PC-3 (cell line): ENCODE data around the gene ETV6.

ENCODE experiments used
- CTCF ChIP-seq: fragments of 300-600 bp; sonication (generic); conservative IDR thresholded peaks from 2 replicates; pipeline ENCODE4 v1.5.1; 2017; ENCODE audit warnings: antibody characterized with exemption, low read depth, mild to moderate bottlenecking, low read length
- EZH2 ChIP-seq: fragments of 300-600 bp; sonication (generic); IDR thresholded peaks from one replicate; pipeline ENCODE4 v1.6.1; 2017; ENCODE audit warnings: antibody characterized with exemption, mild to moderate bottlenecking, low read length; ENCODE audit not compliant: unreplicated experiment

- TF ChIP-seq CTCF (no peak), EZH2 (no peak)
Observed at GRCh38 chr12:11881835-11882234, 232.4 kb downstream of the ETV6 start.
